SKM-1 treated with dmso at 0.1 percent for 144 hours (cell line): ENCODE results near the gene DENND2C.
"Not testable (repeated sequence)": the region's sequence is repeated elsewhere in the genome, so short reads cannot be mapped to it uniquely, and the experiment has no call there.

Experiments
- DNase-seq: peaks from one replicate; lab custom pipeline; 2025; ENCODE audit not compliant: unreplicated experiment; lab: John Stamatoyannopoulos, UW

DENND2C gene

DNA sequence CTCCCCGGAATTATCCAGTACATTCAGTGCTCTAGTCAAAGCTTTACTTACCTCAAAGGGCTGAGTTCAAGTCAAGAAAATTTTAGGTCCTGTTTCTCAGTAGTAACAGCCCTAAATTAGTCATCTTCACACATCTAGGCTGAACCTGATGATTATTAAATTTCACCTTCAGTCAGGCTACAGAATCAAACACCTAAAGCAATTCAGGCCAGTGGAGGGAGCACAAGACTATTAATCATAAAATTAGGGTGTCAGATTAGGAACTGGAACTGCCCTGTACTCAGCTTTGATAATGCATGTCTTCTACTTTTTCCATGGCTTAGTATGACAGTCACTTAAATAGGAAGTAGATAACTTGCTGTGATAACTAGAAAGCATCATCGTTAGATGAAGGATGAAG, 60.0 kb downstream of the DENND2C start:
- no peak for DNase-seq

DNA sequence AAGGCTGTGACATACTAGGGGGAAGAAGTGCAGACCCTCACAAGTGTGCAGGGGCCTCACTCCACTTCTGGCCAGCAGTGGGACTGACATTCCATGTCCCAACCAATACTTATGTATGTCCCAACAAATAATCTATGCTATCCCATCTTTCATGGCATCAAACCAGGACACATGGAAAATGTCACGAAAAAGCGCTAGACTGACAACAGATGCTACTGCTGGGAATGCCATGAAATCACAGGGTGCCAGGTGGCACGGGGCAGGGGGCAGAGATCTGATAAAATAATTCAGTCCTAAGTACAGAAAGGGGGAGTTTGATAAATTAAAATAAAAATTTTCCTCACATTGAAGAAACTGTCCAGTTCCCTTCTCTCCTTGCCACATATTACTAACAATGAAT, 60.8 kb downstream of the DENND2C start:
- DNase-seq, result no peak

DNA sequence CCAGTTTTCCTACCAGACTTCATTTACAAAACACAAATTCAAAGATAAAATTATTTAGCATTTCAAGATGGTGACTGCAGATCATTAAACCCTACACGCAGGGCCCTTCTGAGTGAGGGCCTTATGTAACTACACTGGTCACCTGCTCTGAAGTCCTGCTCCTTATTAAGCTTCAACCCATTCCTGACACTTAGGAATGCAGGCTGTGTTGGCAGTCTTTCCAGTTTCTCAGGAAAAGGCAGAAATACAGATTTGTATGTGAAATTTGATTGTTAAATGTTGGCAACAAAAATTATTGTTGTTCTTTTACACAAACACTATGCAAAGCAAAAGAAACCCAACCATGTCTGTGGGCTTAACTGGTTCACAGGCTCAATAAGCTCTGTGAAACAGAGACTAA, 62.6 kb downstream of the DENND2C start:
- no peak for DNase-seq

DNA sequence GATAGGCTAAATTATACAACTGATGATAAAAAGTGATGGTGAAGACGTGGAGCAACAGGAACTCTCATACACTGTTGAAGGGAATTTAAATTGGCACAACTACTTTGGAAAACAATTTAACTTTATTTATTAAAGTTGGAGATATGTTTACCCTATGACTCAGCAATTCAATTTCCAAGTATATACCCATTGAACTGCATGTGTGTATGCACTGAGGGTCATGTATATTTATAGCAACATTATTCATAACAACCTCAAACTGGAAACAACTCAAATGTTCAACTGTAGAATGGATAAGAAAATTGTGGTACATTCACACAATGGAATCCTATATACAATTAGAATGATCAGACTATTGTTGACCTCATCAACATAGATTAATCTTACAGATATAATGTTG, 71.9 kb downstream of the DENND2C start:
- no peak for DNase-seq

DNA sequence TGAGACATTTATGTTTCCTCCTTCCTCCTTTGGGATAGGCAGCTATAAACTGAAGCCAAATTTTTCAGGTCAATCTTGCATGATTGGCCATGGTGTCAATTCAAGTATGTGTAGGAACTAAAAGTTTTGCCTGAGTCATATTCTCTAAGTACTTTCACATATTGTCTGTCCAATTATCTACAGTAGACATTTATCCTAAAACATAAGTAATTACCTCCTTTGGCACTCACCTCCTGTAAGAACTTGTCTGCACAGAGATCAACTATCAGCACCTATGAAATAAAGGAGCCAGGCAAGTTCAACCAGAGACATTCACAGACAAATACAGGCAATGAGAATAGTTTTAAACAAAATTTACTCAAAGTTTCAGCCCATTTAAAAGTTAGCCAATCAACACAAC, 74.2 kb downstream of the DENND2C start:
- DNase-seq, result no peak

DNA sequence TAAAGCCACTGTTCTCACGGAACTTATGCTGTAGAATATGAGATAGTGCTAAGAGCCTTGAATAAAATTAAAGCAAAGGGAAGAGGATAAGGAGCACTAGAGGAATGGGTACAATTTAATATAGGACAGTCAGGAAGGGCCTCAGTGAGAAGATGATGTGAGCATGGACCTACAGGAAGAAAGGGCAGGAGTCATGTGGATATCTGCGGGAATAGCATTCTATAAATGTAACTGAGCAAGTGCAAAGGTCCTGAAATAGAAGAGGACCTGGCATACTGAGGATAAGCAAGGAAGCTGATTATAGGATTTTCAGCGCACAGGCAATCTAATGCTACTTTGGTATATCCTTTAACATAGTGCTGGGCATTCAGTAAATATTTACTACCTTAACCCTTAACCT, 75.8 kb downstream of the DENND2C start:
- DNase-seq, result no peak

DNA sequence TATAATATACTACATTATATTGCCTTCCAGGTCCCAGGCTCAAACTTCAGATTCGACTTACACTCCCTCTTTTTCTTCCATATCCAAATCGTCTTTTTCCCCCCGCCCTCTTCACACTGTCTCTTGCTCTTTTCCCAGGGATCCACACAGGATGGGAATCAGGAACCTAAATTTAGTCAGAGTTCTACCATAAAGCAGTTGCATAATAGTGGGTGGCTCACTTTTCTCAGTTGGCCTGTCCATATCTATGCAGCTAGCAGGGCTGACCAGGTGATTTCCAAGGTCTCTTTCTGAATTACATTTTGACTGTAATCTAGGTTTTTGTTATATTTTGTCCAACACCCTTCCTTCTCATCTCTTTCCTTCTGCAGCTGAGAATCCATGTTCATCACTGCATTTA, 80.7 kb downstream of the DENND2C start:
- no peak for DNase-seq

DNA sequence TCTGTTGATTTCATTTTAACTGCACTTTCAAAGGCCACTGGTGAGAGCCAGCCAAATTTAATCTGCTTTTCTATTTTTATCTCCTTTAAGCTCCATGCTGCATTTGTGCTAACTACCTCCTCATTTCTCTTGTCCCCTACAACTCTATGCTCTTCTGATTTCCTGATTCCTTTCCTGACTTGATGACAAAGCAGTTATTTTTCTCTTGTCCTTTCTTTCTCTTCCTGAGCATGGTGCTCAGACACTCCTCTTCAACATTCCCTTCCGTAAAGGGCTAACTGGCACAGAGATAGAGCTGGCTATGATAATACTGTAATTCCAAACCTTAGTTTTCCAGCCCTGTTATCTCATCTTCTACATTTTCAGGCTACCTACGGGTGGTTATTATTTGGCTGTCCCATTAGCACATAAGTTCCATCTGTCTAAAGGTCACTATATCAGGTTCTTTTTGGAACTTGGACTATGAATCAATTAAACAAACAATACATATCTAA, 81.6 kb downstream of the DENND2C start:
- no peak for DNase-seq

DNA sequence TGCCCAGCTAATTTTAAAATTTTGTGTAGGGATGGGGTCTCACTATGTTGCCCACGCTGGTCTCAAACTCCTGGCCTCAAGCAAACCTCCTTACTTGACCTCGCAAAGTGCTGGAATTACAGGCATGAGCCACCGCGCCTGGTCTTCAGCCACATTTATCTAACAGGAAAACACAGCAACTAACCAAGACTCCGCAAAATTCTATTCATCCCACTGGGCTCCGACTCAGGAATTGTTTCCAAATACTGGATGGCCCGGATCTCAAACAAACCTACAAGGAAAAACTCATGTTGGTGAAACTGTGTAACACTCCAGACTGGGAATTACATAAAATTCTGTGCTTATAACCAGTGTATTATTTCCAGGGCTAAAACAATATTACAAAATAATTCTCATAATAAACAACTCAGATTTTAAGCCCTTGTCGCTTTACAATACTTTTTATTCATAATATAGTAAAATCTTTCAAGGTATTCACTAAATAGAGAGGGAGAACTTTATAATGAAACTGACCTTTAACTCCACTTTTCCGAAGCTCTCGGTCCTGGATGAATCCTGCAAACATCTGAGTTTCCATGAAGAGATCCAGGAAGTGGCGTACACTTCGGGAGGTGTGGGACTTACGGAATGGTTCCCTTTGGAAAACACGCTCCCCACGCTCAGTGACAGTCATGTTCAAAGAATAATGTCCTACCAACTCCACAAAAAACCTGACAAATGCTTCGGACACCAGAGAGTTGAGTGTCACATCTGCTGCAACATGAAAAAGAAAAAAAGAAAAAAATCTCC, 82.5 kb downstream of the DENND2C start:
- DNase-seq, result no peak

DNA sequence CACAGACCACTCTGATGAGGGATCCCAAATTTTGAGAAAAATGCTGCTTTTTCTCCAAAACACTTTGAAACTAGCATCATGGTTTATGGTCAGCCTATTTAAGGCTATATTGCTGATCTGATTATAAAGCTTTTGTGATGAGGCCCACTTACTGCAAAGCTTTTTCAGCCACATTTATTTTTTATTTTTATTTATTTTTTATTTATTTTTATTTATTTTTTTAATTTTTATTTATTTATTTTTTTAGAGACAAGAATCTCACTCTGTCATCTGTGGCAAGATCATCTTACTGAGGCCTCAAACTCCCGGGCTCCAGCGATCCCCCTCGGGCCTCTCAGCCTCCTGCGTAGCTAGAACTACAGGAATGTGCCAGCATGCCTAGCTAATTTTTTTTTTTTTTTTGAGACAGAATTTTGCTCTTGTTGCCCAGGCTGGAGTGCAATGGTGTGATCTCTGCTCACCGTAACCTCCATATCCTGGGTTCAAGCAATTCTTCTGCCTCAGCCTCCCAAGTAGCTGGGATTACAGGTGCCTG, 83.3 kb downstream of the DENND2C start:
- no peak for DNase-seq

DNA sequence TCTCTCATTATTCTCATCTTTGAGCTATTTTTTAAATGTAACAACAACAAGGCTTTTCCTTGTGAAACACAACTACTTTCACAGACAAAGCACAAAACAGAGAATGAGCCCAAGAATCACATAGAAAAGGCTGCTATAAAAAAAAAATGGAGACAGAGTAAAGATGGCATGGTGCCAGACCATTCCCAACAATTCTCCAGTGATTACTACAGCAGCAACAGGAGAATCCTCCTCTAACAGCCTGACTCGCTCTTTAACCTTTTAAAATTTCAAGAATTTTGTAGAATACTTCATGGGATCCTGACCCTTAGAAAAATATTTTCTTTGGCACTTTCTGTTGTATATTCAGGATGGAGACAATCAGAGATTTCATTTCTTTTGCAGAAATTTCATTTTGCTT, 84.6 kb downstream of the DENND2C start:
- no peak for DNase-seq

DNA sequence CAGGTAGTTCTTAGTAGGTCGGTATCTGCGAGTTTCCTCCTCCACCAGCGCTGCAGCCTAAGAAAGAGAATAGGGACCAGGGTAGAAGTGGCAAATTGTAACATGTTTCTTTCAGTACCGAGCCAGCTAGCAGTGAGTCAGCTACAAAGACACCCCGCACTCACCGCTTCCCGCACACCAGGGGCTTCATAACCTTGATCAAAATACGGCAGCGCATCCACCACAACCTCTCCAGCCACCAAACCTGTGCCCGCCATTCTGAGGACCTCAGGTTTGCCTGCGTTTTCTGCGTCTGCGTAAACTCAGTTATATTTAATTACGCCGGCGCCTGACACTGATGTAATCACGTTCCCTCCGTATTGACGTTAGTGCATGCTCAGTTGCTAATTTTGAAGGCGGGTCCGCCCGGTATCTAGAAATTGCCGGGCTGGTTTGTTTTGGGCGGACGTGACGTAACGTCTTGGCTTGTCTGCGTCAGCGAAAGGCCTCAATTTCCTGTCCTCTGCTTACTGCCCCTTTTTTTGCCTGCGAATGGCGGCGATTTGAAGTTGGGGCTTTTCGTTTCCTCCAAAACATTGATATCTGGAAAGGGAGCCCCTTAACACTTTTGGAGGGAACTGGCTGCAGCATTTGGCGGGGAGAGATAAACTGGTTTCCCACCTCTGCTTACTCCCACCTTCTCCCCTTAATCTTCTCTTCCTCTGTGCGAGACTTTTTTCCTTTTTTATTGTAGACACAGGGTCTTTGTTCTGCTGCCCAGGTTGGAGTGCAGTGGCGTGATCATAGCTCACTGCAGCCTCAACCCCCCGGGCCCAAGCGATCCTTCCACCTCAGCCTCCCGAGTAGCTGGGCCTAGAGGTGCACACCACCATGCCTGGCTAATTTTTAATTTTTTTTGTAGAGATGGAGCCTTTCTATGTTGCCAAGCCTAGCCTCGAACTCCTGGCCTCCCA, 88.2 kb downstream of the DENND2C start, which contains the start of gene BCAS2:
TSS of gene BCAS2 (minus strand) at position 281 of the 953 bp plus-strand sequence. CDS start at position 257, 24 bp downstream.
- DNase-seq, result peak; percentile 97

DNA sequence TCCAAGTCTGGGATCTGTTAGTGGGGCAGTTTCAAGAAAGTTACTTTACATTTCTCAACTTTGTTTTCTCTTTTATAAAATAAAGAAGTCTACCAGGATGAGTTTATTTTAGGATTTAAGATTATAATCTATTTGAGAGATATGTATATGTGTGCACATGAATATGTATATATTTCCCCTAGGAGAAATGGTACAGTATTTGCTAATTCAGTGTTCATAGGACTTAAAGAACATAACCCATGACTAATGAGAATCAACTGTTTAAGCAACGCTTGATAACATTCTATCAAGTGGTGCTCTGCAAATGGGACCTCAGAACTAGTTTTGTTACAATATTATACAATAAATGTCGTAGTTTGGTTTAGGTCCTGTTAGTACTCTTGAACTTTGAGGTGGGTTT, 95.5 kb downstream of the DENND2C start:
- DNase-seq, result no peak

DNA sequence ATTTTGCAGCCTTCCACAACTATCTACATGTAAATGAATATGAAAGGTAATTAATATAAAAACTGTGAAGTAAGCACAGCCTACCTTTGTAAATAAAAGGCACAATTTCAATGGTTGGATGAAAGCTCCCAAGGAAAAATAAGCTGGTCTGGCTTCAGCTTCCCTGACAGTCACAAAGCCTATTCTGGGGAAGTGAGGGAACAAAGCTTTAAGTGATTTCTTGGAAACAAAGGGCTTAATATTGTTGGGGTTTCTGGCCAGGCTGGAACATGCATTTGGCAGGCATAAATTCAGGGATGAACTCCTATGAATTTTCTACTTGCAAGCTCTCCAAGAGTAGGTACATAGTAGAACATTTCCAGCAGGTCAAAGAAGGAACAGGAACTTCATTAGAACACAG, 105.7 kb downstream of the DENND2C start:
- no peak for DNase-seq

DNA sequence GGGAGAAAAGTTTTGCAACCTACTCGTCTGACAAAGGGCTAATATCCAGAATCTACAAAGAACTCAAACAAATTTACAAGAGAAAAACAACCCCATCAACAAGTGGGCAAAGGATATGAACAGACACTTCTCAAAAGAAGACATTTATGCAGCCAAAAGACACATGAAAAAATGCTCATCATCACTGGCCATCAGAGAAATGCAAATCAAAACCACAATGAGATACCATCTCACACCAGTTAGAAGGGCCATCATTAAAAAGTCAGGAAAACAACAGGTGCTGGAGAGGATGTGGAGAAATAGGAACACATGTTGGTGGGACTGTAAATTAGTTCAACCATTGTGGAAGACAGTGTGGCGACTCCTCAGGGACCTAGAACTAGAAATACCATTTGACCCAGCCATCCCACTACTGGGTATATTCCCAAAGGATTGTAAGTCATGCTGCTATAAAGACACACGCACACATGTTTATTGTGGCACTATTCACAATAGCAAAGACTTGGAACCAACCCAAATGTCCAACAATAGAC, 106.8 kb downstream of the DENND2C start:
- DNase-seq, result not testable (repeated sequence)

DNA sequence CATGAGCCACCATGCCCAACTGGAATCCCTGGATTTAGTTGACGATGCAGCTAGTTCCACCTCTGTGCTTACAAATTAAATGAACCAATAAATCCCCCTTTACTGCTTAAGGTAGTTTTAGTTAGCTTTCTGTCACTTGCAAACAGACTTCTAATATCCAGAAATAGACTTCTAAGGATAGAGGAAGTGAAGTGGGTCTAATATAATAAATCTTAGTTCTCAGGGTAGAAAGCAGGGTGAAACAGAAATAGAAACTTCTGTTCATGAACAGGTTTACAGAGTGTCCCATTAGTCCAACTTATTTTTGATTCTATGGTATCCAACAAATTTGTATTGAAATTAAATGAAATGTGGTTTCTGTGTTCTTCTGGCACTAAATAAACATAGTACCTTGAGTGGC, 108.5 kb downstream of the DENND2C start:
- DNase-seq, result no peak

DNA sequence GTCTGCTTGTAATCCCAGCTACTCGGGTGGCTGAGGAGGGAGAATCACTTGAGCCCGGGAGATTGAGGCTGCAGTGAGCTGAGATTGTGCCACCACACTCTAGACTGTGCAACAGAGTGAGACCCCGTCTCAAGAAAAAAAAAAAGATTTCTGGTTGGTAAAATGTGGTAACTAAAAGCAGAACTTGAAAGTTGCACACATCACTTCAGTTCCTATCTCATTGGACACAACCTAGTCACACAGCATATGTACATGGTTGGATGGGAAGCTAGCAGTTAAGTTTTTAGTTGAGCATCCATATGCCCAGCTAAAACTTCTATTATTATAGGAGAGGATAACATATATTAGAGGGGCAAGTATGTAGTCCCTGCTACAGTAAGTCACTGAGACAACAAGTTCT, 110.5 kb downstream of the DENND2C start:
- DNase-seq, result peak; percentile 45

DNA sequence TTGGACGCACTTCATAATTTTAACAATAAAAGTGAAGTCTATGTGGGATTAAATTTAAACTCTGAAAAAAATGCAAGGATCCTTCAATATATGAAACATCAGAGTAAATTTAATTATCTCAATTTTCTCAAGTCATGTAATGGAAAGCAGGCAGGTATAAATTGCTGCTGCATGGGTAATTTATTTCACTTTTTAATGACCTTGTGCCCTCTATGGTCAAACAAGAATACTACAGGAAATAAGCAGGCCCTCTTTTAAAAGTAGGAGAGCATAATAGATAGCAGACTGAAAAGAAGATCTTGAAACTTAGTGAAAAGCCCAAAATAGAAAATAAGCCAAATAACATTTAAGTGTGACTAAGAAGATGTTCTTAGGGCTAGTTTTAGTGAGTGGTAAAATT, 111.3 kb downstream of the DENND2C start:
- peak; percentile 17 for DNase-seq

DNA sequence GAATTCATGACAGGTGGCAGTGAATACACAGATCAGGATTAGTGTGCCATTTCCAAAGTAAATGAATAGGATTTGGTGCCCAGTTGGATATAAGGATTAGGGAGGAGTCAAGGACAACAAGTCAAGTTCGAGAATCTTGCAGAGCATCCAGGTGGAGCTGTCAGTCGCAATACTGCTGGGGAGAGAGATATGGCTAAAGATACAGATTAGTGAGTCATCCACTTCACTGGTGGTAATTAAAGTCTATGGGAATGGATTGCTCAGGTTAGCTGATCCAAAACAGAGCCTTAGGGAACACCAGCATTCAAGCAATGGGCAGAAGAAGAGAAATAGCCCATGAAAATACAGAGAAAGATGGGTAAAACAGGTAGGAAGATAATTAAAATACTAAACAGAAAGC, 115.3 kb downstream of the DENND2C start:
- no peak for DNase-seq

DNA sequence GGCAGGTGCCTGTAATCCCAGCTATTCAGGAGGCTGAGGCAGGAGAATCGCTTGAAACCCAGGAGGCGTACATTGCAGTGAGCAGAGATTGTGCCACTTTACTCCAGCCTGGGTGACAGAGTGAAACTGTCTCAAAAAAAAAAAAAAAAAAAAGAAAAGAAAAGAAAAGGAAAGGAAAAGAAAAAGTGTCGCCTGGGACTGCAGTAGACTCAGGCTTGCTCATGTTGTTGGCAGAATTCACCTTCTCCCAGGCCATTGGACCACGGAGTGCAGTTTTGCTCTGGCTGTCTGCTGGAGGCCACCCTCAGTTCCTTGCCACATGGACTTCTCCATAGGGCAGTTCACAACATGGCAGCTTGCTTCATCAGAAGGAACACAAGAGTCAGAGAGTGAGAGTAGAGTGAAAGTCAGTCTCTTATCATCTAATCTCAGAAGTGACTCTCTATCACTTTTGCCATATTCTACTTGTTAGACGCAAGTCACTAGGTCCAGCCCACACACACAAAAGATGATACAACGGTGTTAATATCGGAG, 117.7 kb downstream of the DENND2C start:
- DNase-seq, result no peak

DNA sequence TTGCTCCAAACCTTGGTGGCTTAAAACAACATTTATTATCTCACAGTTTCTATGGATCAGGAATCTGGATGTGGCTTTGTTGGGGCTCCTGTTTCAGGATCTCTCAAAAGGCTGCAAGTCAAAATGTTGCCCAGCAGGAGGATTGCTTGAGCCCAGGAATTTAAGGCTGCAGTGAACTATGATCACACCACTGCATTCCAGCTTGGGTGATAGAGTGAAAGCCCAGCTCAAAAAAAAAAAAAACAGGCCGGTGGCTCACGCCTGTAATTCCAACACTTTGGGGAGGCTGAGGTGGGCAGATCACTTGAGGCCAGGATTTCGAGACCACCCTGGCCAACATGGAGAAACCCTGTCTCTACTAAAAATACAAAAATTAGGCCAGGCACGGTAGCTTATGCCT, 118.4 kb downstream of the DENND2C start:
- DNase-seq, result no peak
